NCI-H748 treated with DMSO at 0.1 percent for 48 hours (cell line): ENCODE data around the gene LRP11.

Experiments
- DNase-seq: peaks from one replicate; lab custom pipeline; 2025; lab: John Stamatoyannopoulos, UW

LRP11 gene

GRCh38 chr6:149782337-149782736 is 81.8 kb downstream of the LRP11 start:
- no peak for DNase-seq

DNA sequence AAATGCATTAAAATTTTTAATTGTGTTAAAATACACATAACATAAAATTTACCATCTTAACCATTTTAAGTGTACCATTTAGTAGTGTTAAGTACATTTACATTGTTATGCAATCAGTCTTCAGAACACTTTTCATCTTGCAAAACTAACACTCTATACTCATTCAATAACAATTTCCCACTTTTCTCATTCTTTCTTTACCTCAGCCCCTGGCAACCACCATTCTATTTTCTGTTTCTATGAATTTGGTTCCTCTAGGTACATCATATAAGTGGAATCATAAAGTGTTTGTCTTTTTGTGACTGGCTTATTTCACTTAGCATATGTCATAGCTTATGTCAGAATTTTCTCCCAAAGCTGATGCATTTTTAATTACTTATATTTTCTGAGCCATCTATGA is 82.4 kb downstream of the LRP11 start:
- DNase-seq: no peak

DNA sequence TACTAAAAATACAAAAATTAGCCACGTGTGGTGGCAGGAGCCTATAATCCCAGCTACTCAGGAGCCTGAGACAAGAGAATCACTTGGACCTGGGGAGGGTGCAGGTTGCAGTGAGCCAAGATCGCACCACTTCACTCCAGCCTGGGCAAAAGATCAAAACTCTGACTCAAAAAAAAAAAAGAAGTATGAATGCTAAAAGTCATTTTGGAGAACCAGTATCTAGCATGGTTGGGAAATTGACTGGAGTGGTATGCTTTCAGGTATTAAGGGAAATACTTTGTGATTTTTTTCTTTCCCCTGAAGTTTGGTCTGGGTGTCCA is 84.6 kb downstream of the LRP11 start:
- DNase-seq: no peak

GRCh38 chr6:149777624-149778023 is 86.5 kb downstream of the LRP11 start:
- no peak for DNase-seq

DNA sequence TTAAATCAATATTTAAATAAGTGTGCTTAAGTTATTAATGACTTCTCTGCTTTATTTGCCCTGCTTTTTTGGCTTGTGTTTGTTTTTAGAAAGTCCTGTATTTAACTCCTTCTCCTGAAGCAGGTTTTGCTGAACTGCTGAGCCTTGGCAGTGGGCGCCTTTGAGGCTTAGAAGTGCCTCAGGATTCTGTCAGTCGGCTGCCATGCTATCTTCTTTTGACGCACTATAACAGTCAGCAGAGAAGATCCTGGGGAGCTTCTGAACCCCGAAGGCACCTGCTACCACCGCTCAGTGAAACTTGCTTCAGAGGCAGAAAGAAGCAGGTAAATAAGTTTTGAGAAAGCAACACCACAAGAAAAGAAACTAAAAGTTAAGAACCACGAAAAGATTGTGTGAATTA is 92.2 kb downstream of the LRP11 start:
- no peak for DNase-seq

GRCh38 chr6:149771185-149771584 is 93.0 kb downstream of the LRP11 start:
- no peak for DNase-seq

- DNase-seq: no peak
These were observed 94.5 kb downstream of the LRP11 start for GRCh38 chr6:149769676-149770075.
